GM23338 (cell line): ENCODE data around the gene S100B. TPM values are rescaled to one million over a fixed set of nuclear protein-coding genes. Genes with fewer than 3 reads are reported as not detected.

Experiments
- ATAC-seq: fragments of 200-7000 bp; cut with Tn5 transposase; 3 replicates; pipeline ENCODE4 v1.9.1; 2020
- DNase-seq: peaks from one replicate; pipeline ENCODE4 v3.0.0-alpha.2; 2015; ENCODE audit warnings: low spot score
- H2AFZ ChIP-seq: fragments of 200-600 bp; sonication (generic); 2 replicates; pipeline ENCODE4 v1.8.0; 2016; ENCODE audit warnings: antibody characterized with exemption, mild to moderate bottlenecking, moderate library complexity
- H3F3A ChIP-seq: fragments of 200-600 bp; sonication (generic); replicated peaks from 2 replicates; pipeline ENCODE4 v1.8.0; 2017; ENCODE audit warnings: antibody characterized with exemption, mixed run types, low read depth
- H3K27ac ChIP-seq: fragments of 200-600 bp; sonication (generic); 2 replicates; pipeline ENCODE4 v1.6.1; 2016; ENCODE audit warnings: low read depth
- H3K27me3 ChIP-seq: fragments of 200-600 bp; sonication (generic); 2 replicates; pipeline ENCODE4 v1.8.0; 2016; ENCODE audit warnings: mild to moderate bottlenecking, mixed run types, moderate library complexity; ENCODE audit not compliant: insufficient read depth
- H3K36me3 ChIP-seq: fragments of 200-600 bp; sonication (generic); 2 replicates; pipeline ENCODE4 v1.8.0; 2016; ENCODE audit warnings: mild to moderate bottlenecking; ENCODE audit not compliant: insufficient read depth
- H3K4me1 ChIP-seq: fragments of 200-600 bp; sonication (generic); 2 replicates; pipeline ENCODE4 v1.8.0; 2016; ENCODE audit warnings: mild to moderate bottlenecking, moderate library complexity; ENCODE audit not compliant: insufficient read depth
- H3K4me2 ChIP-seq: fragments of 200-600 bp; sonication (generic); 2 replicates; pipeline ENCODE4 v1.7.1; 2017; ENCODE audit warnings: mixed run types
- H3K4me3 ChIP-seq: fragments of 200-600 bp; sonication (generic); 2 replicates; pipeline ENCODE4 v1.6.1; 2016; ENCODE audit warnings: mixed run types
- H3K79me2 ChIP-seq: fragments of 200-600 bp; sonication (generic); replicated peaks from 2 replicates; pipeline ENCODE4 v1.8.0; 2017; ENCODE audit warnings: mild to moderate bottlenecking; ENCODE audit not compliant: insufficient read depth
- H3K9me2 ChIP-seq: fragments of 200-600 bp; sonication (generic); 2 replicates; pipeline ENCODE4 v1.8.0; 2017; ENCODE audit not compliant: insufficient read depth
- H4K20me1 ChIP-seq: fragments of 200-600 bp; sonication (generic); replicated peaks from 2 replicates; pipeline ENCODE4 v1.8.0; 2017; ENCODE audit warnings: mild to moderate bottlenecking; ENCODE audit not compliant: insufficient read depth
- H3K27ac Mint-ChIP-seq: 2 replicates; pipeline ENCODE4 v1.8.0; 2020; ENCODE audit warnings: inconsistent platforms, mild to moderate bottlenecking, moderate library complexity, mixed read lengths
- H3K27me3 Mint-ChIP-seq: 3 replicates; pipeline ENCODE4 v1.8.0; 2022; ENCODE audit warnings: low read depth, mild to moderate bottlenecking, moderate library complexity, mixed read lengths, inconsistent platforms; ENCODE audit not compliant: insufficient read depth, poor library complexity
- H3K36me3 Mint-ChIP-seq: 3 replicates; pipeline ENCODE4 v1.8.0; 2021; ENCODE audit warnings: low read depth, mild to moderate bottlenecking, inconsistent platforms, moderate library complexity, mixed read lengths
- H3K4me1 Mint-ChIP-seq: 3 replicates; pipeline ENCODE4 v1.8.0; 2020; ENCODE audit warnings: mild to moderate bottlenecking, inconsistent platforms, mixed read lengths
- H3K4me3 Mint-ChIP-seq: 3 replicates; pipeline ENCODE4 v1.8.0; 2021; ENCODE audit warnings: moderate library complexity, mild to moderate bottlenecking, inconsistent platforms, mixed read lengths
- H3K9me3 Mint-ChIP-seq: 3 replicates; pipeline ENCODE4 v1.8.0; 2020; ENCODE audit warnings: moderate library complexity, mild to moderate bottlenecking, inconsistent platforms, mixed read lengths
- EZH2 ChIP-seq: fragments of 200-600 bp; sonication (generic); IDR thresholded peaks from one replicate; pipeline ENCODE4 v1.8.0; 2017; ENCODE audit warnings: antibody characterized with exemption, mild to moderate bottlenecking, low read depth; ENCODE audit not compliant: unreplicated experiment
- EZH2phosphoT487 ChIP-seq: fragments of 200-600 bp; sonication (generic); IDR thresholded peaks from one replicate; pipeline ENCODE4 v1.8.1; 2018; ENCODE audit warnings: antibody characterized with exemption; ENCODE audit not compliant: unreplicated experiment
- JUNB ChIP-seq: IDR thresholded peaks from one replicate; pipeline ENCODE4 v1.6.1; 2016; ENCODE audit warnings: antibody characterized with exemption; ENCODE audit not compliant: unreplicated experiment
- NANOG ChIP-seq: IDR thresholded peaks from 2 replicates; pipeline ENCODE4 v1.6.1; 2016; ENCODE audit warnings: antibody characterized with exemption, borderline replicate concordance
- POLR2AphosphoS5 ChIP-seq: IDR thresholded peaks from 2 replicates; pipeline ENCODE4 v1.6.1; 2016; ENCODE audit warnings: antibody characterized with exemption, low read depth
- STAT1 ChIP-seq: IDR thresholded peaks from one replicate; pipeline ENCODE4 v1.6.1; 2016; ENCODE audit warnings: antibody characterized with exemption; ENCODE audit not compliant: unreplicated experiment
- ZNF331 ChIP-seq: fragments of 250-450 bp; sonication (Bioruptor Pico); IDR thresholded peaks from 2 replicates; pipeline ENCODE4 v1.5.0; 2020; ENCODE audit warnings: low read depth, mild to moderate bottlenecking, moderate library complexity
- polyA plus RNA-seq: library from polyadenylated mRNA; unstranded; fragments of >200 nt; fragmentation: Nextera tagmentation; extraction: Ambion mirVana; gene quantifications from 2 replicates; pipeline ENCODE4 v1.2.1, GENCODE V29; 2016
- total RNA-seq: library from RNA; depleted of rRNA; stranded (reverse); fragments of >200 nt; shearing (Covaris generic); gene quantifications from 2 replicates; pipeline ENCODE4 v1.2.3, GENCODE V29; 2014
- TF ChIP-seq, protein P1 (sequence below): IDR thresholded peaks from one replicate; pipeline ENCODE4 v1.6.1; 2018; ENCODE audit warnings: antibody characterized with exemption; ENCODE audit not compliant: unreplicated experiment
- TF ChIP-seq, protein P2 (sequence below): IDR thresholded peaks from 2 replicates; pipeline ENCODE4 v1.6.1; 2016; ENCODE audit warnings: antibody characterized with exemption
- TF ChIP-seq, protein P3 (sequence below): fragments of 250-450 bp; sonication (Bioruptor Pico); IDR thresholded peaks from 2 replicates; pipeline ENCODE4 v1.5.0; 2020; ENCODE audit warnings: mild to moderate bottlenecking, moderate library complexity

S100B gene
- total and polyA plus RNA-seq, 2 experiments from 2014 or later, result 0.97 to 1.5 TPM

DNA sequence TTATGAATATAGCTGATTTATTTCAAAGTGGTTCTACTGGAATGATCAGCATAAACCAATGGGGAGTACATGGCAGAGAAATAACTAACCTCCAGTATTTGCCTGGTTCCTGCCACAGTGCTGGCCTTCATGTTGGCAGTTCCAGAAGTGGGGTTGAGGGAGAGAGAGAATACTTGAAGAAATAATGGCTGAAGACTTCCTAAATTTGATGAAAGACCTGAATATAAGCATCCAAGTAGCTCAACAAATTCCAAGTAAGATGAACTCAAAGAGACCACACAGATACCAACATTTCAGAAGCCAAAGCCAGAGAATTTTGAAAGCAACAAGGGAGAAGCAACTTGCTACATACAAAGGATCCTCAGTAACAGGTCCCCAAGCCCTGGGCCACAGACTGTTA, 34.3 kb downstream of the S100B start:
- Histone ChIP-seq H3K4me2 (no peak overlapping the region), H3K9me2 (no peaks in the 10 kb centered on the region), H3K27ac (no peak overlapping the region), H4K20me1 (no peaks in the 10 kb centered on the region), H3K27me3 (no peaks in the 10 kb centered on the region), H2AFZ (no peak overlapping the region), H3K4me3 (no peak overlapping the region), H3K36me3 (no peaks in the 10 kb centered on the region; the same call in none of the 2 replicates), H3K4me1 (no peaks in the 10 kb centered on the region), H3K79me2 (no peaks in the 10 kb centered on the region), H3F3A (no peaks in the 10 kb centered on the region)
- TF ChIP-seq NANOG, result no peak
- peaks cover 3% of the 10 kb centered on the region for H3K27me3 Mint-ChIP-seq
- no peak overlapping the region for H3K4me3 Mint-ChIP-seq
- no peaks in the 10 kb centered on the region for H3K9me3 Mint-ChIP-seq
- ATAC-seq, result no peak
- peaks cover 34% of the 10 kb centered on the region for H3K36me3 Mint-ChIP-seq
- no peaks in the 10 kb centered on the region for H3K4me1 Mint-ChIP-seq
- no peak for DNase-seq
- no peak overlapping the region for H3K27ac Mint-ChIP-seq

DNA sequence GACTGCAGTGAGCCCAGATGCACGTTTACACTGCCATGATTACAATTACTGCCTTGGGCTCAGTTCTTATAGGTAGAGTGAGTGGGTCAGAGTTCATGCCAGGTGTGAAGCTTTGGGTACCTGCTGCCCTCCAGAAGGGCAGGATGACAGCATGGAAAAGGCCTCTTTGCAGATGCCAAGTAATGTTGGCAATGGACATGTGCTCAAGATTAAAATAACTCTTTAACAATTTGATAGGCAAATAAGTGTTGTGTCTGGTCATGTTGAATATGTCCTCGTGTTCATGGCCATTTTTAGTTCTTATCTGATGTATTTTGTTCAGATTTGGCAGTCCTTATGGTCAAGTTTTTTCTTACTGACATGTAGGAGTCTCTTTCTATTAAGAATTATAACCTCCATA, 34.8 kb downstream of the S100B start:
- Histone ChIP-seq H3F3A (no peaks in the 10 kb centered on the region), H3K9me2 (no peaks in the 10 kb centered on the region), H3K27ac (no peak overlapping the region), H3K4me1 (no peaks in the 10 kb centered on the region), H4K20me1 (no peaks in the 10 kb centered on the region; the same call in 1 of the 2 replicates), H3K27me3 (no peaks in the 10 kb centered on the region), H2AFZ (no peak overlapping the region), H3K4me3 (no peak overlapping the region), H3K79me2 (no peaks in the 10 kb centered on the region), H3K36me3 (no peaks in the 10 kb centered on the region; the same call in none of the 2 replicates), H3K4me2 (no peak overlapping the region)
- Mint-ChIP-seq H3K36me3 (peaks cover 38% of the 10 kb centered on the region), H3K27me3 (peaks cover 3% of the 10 kb centered on the region), H3K9me3 (no peaks in the 10 kb centered on the region), H3K4me3 (no peak overlapping the region), H3K27ac (no peak overlapping the region), H3K4me1 (no peaks in the 10 kb centered on the region)
- ATAC-seq (no peak), DNase-seq (no peak)
- TF ChIP-seq JUNB (no peak), ZNF331 (CRISPR knock-in tag) (no peak), STAT1 (no peak), NANOG (no peak), POLR2AphosphoS5 (no peak), EZH2phosphoT487 (no peak), EZH2 (no peak)
- TF ChIP-seq, protein P1, sequence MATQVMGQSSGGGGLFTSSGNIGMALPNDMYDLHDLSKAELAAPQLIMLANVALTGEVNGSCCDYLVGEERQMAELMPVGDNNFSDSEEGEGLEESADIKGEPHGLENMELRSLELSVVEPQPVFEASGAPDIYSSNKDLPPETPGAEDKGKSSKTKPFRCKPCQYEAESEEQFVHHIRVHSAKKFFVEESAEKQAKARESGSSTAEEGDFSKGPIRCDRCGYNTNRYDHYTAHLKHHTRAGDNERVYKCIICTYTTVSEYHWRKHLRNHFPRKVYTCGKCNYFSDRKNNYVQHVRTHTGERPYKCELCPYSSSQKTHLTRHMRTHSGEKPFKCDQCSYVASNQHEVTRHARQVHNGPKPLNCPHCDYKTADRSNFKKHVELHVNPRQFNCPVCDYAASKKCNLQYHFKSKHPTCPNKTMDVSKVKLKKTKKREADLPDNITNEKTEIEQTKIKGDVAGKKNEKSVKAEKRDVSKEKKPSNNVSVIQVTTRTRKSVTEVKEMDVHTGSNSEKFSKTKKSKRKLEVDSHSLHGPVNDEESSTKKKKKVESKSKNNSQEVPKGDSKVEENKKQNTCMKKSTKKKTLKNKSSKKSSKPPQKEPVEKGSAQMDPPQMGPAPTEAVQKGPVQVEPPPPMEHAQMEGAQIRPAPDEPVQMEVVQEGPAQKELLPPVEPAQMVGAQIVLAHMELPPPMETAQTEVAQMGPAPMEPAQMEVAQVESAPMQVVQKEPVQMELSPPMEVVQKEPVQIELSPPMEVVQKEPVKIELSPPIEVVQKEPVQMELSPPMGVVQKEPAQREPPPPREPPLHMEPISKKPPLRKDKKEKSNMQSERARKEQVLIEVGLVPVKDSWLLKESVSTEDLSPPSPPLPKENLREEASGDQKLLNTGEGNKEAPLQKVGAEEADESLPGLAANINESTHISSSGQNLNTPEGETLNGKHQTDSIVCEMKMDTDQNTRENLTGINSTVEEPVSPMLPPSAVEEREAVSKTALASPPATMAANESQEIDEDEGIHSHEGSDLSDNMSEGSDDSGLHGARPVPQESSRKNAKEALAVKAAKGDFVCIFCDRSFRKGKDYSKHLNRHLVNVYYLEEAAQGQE, result no peak
- TF ChIP-seq, protein P2, sequence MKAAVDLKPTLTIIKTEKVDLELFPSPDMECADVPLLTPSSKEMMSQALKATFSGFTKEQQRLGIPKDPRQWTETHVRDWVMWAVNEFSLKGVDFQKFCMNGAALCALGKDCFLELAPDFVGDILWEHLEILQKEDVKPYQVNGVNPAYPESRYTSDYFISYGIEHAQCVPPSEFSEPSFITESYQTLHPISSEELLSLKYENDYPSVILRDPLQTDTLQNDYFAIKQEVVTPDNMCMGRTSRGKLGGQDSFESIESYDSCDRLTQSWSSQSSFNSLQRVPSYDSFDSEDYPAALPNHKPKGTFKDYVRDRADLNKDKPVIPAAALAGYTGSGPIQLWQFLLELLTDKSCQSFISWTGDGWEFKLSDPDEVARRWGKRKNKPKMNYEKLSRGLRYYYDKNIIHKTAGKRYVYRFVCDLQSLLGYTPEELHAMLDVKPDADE, result no peak
- TF ChIP-seq, protein P3, sequence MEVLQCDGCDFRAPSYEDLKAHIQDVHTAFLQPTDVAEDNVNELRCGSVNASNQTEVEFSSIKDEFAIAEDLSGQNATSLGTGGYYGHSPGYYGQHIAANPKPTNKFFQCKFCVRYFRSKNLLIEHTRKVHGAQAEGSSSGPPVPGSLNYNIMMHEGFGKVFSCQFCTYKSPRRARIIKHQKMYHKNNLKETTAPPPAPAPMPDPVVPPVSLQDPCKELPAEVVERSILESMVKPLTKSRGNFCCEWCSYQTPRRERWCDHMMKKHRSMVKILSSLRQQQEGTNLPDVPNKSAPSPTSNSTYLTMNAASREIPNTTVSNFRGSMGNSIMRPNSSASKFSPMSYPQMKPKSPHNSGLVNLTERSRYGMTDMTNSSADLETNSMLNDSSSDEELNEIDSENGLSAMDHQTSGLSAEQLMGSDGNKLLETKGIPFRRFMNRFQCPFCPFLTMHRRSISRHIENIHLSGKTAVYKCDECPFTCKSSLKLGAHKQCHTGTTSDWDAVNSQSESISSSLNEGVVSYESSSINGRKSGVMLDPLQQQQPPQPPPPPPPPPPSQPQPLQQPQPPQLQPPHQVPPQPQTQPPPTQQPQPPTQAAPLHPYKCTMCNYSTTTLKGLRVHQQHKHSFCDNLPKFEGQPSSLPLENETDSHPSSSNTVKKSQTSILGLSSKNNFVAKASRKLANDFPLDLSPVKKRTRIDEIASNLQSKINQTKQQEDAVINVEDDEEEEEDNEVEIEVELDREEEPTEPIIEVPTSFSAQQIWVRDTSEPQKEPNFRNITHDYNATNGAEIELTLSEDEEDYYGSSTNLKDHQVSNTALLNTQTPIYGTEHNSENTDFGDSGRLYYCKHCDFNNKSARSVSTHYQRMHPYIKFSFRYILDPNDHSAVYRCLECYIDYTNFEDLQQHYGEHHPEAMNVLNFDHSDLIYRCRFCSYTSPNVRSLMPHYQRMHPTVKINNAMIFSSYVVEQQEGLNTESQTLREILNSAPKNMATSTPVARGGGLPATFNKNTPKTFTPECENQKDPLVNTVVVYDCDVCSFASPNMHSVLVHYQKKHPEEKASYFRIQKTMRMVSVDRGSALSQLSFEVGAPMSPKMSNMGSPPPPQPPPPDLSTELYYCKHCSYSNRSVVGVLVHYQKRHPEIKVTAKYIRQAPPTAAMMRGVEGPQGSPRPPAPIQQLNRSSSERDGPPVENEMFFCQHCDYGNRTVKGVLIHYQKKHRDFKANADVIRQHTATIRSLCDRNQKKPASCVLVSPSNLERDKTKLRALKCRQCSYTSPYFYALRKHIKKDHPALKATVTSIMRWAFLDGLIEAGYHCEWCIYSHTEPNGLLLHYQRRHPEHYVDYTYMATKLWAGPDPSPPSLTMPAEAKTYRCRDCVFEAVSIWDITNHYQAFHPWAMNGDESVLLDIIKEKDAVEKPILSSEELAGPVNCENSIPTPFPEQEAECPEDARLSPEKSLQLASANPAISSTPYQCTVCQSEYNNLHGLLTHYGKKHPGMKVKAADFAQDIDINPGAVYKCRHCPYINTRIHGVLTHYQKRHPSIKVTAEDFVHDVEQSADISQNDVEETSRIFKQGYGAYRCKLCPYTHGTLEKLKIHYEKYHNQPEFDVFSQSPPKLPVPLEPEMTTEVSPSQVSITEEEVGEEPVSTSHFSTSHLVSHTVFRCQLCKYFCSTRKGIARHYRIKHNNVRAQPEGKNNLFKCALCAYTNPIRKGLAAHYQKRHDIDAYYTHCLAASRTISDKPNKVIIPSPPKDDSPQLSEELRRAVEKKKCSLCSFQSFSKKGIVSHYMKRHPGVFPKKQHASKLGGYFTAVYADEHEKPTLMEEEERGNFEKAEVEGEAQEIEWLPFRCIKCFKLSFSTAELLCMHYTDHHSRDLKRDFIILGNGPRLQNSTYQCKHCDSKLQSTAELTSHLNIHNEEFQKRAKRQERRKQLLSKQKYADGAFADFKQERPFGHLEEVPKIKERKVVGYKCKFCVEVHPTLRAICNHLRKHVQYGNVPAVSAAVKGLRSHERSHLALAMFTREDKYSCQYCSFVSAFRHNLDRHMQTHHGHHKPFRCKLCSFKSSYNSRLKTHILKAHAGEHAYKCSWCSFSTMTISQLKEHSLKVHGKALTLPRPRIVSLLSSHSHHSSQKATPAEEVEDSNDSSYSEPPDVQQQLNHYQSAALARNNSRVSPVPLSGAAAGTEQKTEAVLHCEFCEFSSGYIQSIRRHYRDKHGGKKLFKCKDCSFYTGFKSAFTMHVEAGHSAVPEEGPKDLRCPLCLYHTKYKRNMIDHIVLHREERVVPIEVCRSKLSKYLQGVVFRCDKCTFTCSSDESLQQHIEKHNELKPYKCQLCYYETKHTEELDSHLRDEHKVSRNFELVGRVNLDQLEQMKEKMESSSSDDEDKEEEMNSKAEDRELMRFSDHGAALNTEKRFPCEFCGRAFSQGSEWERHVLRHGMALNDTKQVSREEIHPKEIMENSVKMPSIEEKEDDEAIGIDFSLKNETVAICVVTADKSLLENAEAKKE (CRISPR knock-in tag), result no peak
